HEK293 (cell line): ENCODE measurements around the gene TMEM203.

ENCODE experiments used
- CTCF ChIA-PET: fragments of 350-600 bp; formaldehyde crosslinking; extraction: SDS; loops from one replicate; lab custom pipeline; 2021; ENCODE audit warnings: antibody characterized with exemption; lab: Yijun Ruan, JAX
- POLR2A ChIA-PET: fragments of 300-600 bp; formaldehyde crosslinking; extraction: SDS; loops from one replicate; lab custom pipeline; 2020; ENCODE audit warnings: antibody characterized with exemption, inconsistent platforms; lab: Yijun Ruan, JAX
- H3K27ac ChIP-seq: fragments of 200-500 bp; sonication (Bioruptor generic); 2 replicates; pipeline ENCODE4 v1.5.1; 2014; ENCODE audit warnings: low read depth, low read length, control low read depth, inconsistent platforms; ENCODE audit errors: extremely low read depth
- H3K36me3 ChIP-seq, 2 experiments: fragments of 200-500 bp in 1 of 2; sonication (Bioruptor generic) in 1 of 2; 1 replicate in 1 of 2; 2 replicates in 1 of 2; pipeline ENCODE4 v1.5.1; 2014 to 2017; ENCODE audit warnings: inconsistent platforms in 2 of 2, low read length in 2 of 2; ENCODE audit not compliant: control insufficient read depth in 2 of 2, insufficient read depth in 1 of 2
- H3K4me1 ChIP-seq: fragments of 200-500 bp; sonication (Bioruptor generic); 2 replicates; pipeline ENCODE4 v1.5.1; 2014; ENCODE audit warnings: mild to moderate bottlenecking, low read length, inconsistent platforms; ENCODE audit not compliant: control insufficient read depth, insufficient read depth
- H3K4me3 ChIP-seq: 2 replicates; pipeline ENCODE4 v1.5.1; 2011; ENCODE audit warnings: low read depth, mild to moderate bottlenecking, control low read depth, low read length, moderate library complexity
- H3K9me3 ChIP-seq: fragments of 200-500 bp; sonication (Bioruptor generic); 2 replicates; pipeline ENCODE4 v1.5.1; 2014; ENCODE audit warnings: low read depth, low read length, inconsistent platforms; ENCODE audit not compliant: control insufficient read depth, insufficient read depth
- BCL11B ChIP-seq: fragments of 450-650 bp; formaldehyde crosslinking; IDR thresholded peaks from 2 replicates; pipeline ENCODE4 v1.5.1; 2016; ENCODE audit warnings: low read depth, missing biosample characterization, missing genetic modification characterization
- GLIS1 ChIP-seq: fragments of 450-650 bp; formaldehyde crosslinking; IDR thresholded peaks from 2 replicates; pipeline ENCODE4 v1.5.1; 2016; ENCODE audit warnings: missing biosample characterization, missing genetic modification characterization
- GLIS2 ChIP-seq: fragments of 450-650 bp; formaldehyde crosslinking; IDR thresholded peaks from 2 replicates; pipeline ENCODE4 v1.5.1; 2016; ENCODE audit warnings: missing biosample characterization, missing genetic modification characterization
- KLF1 ChIP-seq: fragments of 450-650 bp; formaldehyde crosslinking; IDR thresholded peaks from 2 replicates; pipeline ENCODE4 v1.5.1; 2016; ENCODE audit warnings: missing biosample characterization, missing genetic modification characterization
- KLF8 ChIP-seq: fragments of 450-650 bp; formaldehyde crosslinking; IDR thresholded peaks from 2 replicates; pipeline ENCODE4 v1.5.1; 2016; ENCODE audit warnings: missing biosample characterization, missing genetic modification characterization
- PATZ1 ChIP-seq: fragments of 450-650 bp; formaldehyde crosslinking; IDR thresholded peaks from 2 replicates; pipeline ENCODE4 v1.5.1; 2016; ENCODE audit warnings: missing biosample characterization, missing genetic modification characterization
- SP3 ChIP-seq: fragments of 450-650 bp; formaldehyde crosslinking; IDR thresholded peaks from 2 replicates; pipeline ENCODE4 v1.5.1; 2016; ENCODE audit warnings: missing biosample characterization, missing genetic modification characterization
- ZBTB11 ChIP-seq: fragments of 450-650 bp; formaldehyde crosslinking; conservative IDR thresholded peaks from 2 replicates; pipeline ENCODE4 v1.5.1; 2016; ENCODE audit warnings: low read depth, missing biosample characterization, missing genetic modification characterization
- ZBTB8A ChIP-seq: fragments of 450-650 bp; formaldehyde crosslinking; IDR thresholded peaks from 2 replicates; pipeline ENCODE4 v1.5.1; 2016; ENCODE audit warnings: missing biosample characterization, missing genetic modification characterization
- ZIC2 ChIP-seq: fragments of 450-650 bp; formaldehyde crosslinking; IDR thresholded peaks from 2 replicates; pipeline ENCODE4 v1.5.1; 2016; ENCODE audit warnings: missing biosample characterization, missing genetic modification characterization
- ZNF23 ChIP-seq: fragments of 450-650 bp; formaldehyde crosslinking; IDR thresholded peaks from 2 replicates; pipeline ENCODE4 v1.5.1; 2016; ENCODE audit warnings: missing biosample characterization, missing genetic modification characterization, borderline replicate concordance
- ZNF24 ChIP-seq: fragments of 450-650 bp; formaldehyde crosslinking; IDR thresholded peaks from 2 replicates; pipeline ENCODE4 v1.5.1; 2016; ENCODE audit warnings: missing biosample characterization, missing genetic modification characterization
- ZNF341 ChIP-seq: fragments of 450-650 bp; formaldehyde crosslinking; IDR thresholded peaks from 2 replicates; pipeline ENCODE4; 2016; ENCODE audit warnings: low read depth, missing biosample characterization, missing genetic modification characterization
- ZNF600 ChIP-seq: fragments of 450-650 bp; formaldehyde crosslinking; IDR thresholded peaks from 2 replicates; pipeline ENCODE4 v1.5.1; 2016; ENCODE audit warnings: missing biosample characterization, missing genetic modification characterization
- ZNF629 ChIP-seq: fragments of 450-650 bp; formaldehyde crosslinking; IDR thresholded peaks from 2 replicates; pipeline ENCODE4 v1.5.1; 2017; ENCODE audit warnings: missing biosample characterization, missing genetic modification characterization
- ZNF776 ChIP-seq: fragments of 450-650 bp; formaldehyde crosslinking; IDR thresholded peaks from 2 replicates; pipeline ENCODE4 v1.5.0; 2017; ENCODE audit warnings: missing biosample characterization, missing genetic modification characterization, borderline replicate concordance

TMEM203 gene

GRCh38 chr9:137232101-137232500, 26.7 kb upstream of the TMEM203 start:
- no peaks in the 10 kb centered on the region for H3K9me3 ChIP-seq
- H3K4me1 ChIP-seq, result no peaks in the 10 kb centered on the region; the same call in 1 of the 2 replicates
- no peaks in the 10 kb centered on the region for H3K36me3 ChIP-seq
- ChIA-PET POLR2A (interaction anchor here (0.6 kb wide), 2 partner anchors 13 to 107 kb away, joined by 3 to 6 read pairs; no protein-coding TSS in a partner anchor), CTCF (no interaction called here)
- 0 out of 2 replicates have a peak, but pooled peaks have one; percentile 9 for TF ChIP-seq GLIS2
- TF ChIP-seq BCL11B (tag by site-specific recombination), result no peak
- TF ChIP-seq ZNF629 (tag by site-specific recombination), result no peak
- no peak overlapping the region for H3K4me3 ChIP-seq
- H3K27ac ChIP-seq, result no peak overlapping the region

- no peaks in the 10 kb centered on the region for H3K36me3 ChIP-seq
- 0 out of 2 replicates have a peak, but pooled peaks have one; percentile 12 for TF ChIP-seq GLIS2
- no peak for TF ChIP-seq ZNF24 (tag by site-specific recombination)
- TF ChIP-seq ZNF776 (tag by site-specific recombination), result no peak
- TF ChIP-seq BCL11B (tag by site-specific recombination), result peak; percentile 18; the same call in 1 of the 2 replicates
- 0 out of 2 replicates have a peak, but pooled peaks have one; percentile 12 for TF ChIP-seq ZNF341 (tag by site-specific recombination)
- ChIA-PET POLR2A (interaction anchor here (0.8 kb wide), 1 partner anchor 23 kb away, joined by 3 read pairs; no protein-coding TSS in a partner anchor), CTCF (no interaction called here)
- no peaks in the 10 kb centered on the region for H3K4me1 ChIP-seq
- H3K4me3 ChIP-seq, result no peak overlapping the region
- H3K9me3 ChIP-seq, result no peaks in the 10 kb centered on the region
- no peak overlapping the region for H3K27ac ChIP-seq
These were observed 26.1 kb upstream of the TMEM203 start for GRCh38 chr9:137231372-137232039.

- TF ChIP-seq SP3 (tag by site-specific recombination) (peak; percentile 24; the same call in 1 of the 2 replicates), GLIS2 (peak; percentile 52; the same call in 1 of the 2 replicates), ZNF23 (tag by site-specific recombination) (no peak), ZNF341 (tag by site-specific recombination) (no peak)
- TF ChIP-seq, all 188 proteins: peak for 2
- Histone ChIP-seq H3K4me3 (no peak within 1 kb of the TSS), H3K9me3 (no peaks in the 10 kb centered on the region), H3K36me3 (no peaks in the 10 kb centered on the region), H3K27ac (no peak within 1 kb of the TSS), H3K4me1 (no peaks in the 10 kb centered on the region)
- ChIA-PET CTCF (interaction anchor here (0.6 kb wide), 1 partner anchor 106 kb away, joined by 3 read pairs; no protein-coding TSS in a partner anchor), POLR2A (interaction anchor here (0.8 to 17.2 kb wide), 3 partner anchors 10 to 23 kb away, joined by 3 to 304 read pairs (median 234); partner anchors contain the start of genes NDOR1, TMEM203, TPRN and TUBB4B)
These were observed 25.4 kb upstream of the TMEM203 start, which contains the start of gene SLC34A3 for GRCh38 chr9:137230705-137231371. Gene SLC34A3 (plus strand): TSS chr9:137230901. CDS start chr9:137231703, 802 bp downstream.

- Histone ChIP-seq H3K36me3 (no peaks in the 10 kb centered on the region), H3K4me1 (no peaks in the 10 kb centered on the region), H3K9me3 (no peaks in the 10 kb centered on the region), H3K27ac (no peak overlapping the region), H3K4me3 (no peak overlapping the region)
- ChIA-PET CTCF (interaction anchor here (0.6 to 5.6 kb wide), 7 partner anchors 50 to 332 kb away, joined by 3 to 69 read pairs (median 3); partner anchors contain the start of gene NPDC1), POLR2A (interaction anchor here (0.6 to 17.2 kb wide), 6 partner anchors 11 to 160 kb away, joined by 3 to 304 read pairs (median 8); partner anchors contain the start of genes NDOR1, SAPCD2, SSNA1 and TMEM203)
- no peak for TF ChIP-seq ZBTB11
- peak; percentile 49 for TF ChIP-seq GLIS2
- TF ChIP-seq ZIC2 (tag by site-specific recombination), result peak; percentile 86
- TF ChIP-seq KLF1 (tag by site-specific recombination), result peak; percentile 44
- TF ChIP-seq GLIS1 (tag by site-specific recombination), result peak; percentile 67
- TF ChIP-seq PATZ1 (tag by site-specific recombination), result peak; percentile 19; the same call in 1 of the 2 replicates
- TF ChIP-seq ZNF600 (tag by site-specific recombination), result peak; percentile 80
- 0 out of 2 replicates have a peak, but pooled peaks have one; percentile 29 for TF ChIP-seq ZBTB8A (tag by site-specific recombination)
- TF ChIP-seq KLF8 (tag by site-specific recombination), result no peak
These were observed 24.7 kb upstream of the TMEM203 start for GRCh38 chr9:137229903-137230704.
